HUES6 (cell line): Measurements from ENCODE around the gene NRG3.

ENCODE experiments used
- H3K27ac ChIP-seq: 2 replicates; pipeline ENCODE4 v1.7.0; 2013; ENCODE audit warnings: low read depth, mild to moderate bottlenecking, low read length, inconsistent platforms
- H3K27me3 ChIP-seq: 2 replicates; pipeline ENCODE4 v1.6.1; 2013; ENCODE audit warnings: low read length; ENCODE audit not compliant: control insufficient read depth, insufficient read depth
- H3K36me3 ChIP-seq: 2 replicates; pipeline ENCODE4 v1.6.1; 2013; ENCODE audit warnings: low read length; ENCODE audit not compliant: control insufficient read depth, insufficient read depth
- H3K4me1 ChIP-seq: 2 replicates; pipeline ENCODE4 v1.6.1; 2013; ENCODE audit warnings: low read length; ENCODE audit not compliant: control insufficient read depth, insufficient read depth
- H3K4me3 ChIP-seq: 2 replicates; pipeline ENCODE4 v1.5.1; 2013; ENCODE audit warnings: low read depth, low read length
- H3K9ac ChIP-seq: one replicate; pipeline ENCODE4 v1.6.1; 2013; ENCODE audit warnings: mild to moderate bottlenecking, low read length
- H3K9me3 ChIP-seq: 2 replicates; pipeline ENCODE4 v1.6.1; 2013; ENCODE audit warnings: low read depth, low read length; ENCODE audit not compliant: control insufficient read depth, insufficient read depth

NRG3 gene

DNA sequence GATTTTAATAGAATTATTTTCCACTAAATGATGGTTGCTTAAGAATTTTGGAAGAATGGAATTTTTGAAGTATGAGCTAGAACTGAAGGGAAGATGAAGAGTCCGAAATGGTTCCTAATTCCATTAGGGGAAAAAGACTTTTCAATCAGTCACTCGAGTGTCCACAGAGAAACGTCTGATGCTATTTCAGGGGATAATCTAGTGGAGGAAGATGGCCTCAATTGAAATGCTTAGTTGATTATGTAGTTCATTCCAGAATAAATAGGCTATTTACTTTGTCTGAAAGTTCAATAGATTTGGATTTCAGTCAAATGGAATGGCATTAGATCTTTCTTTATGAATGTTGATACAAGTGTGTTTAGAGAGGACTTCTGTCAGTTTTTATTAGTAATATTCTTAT, 365.4 kb downstream of the NRG3 start:
- H3K9ac ChIP-seq = no peak overlapping the region
- H3K4me1 ChIP-seq = peaks cover 8% of the 10 kb centered on the region; the same call in 1 of the 2 replicates
- no peaks in the 10 kb centered on the region for H3K9me3 ChIP-seq
- H3K4me3 ChIP-seq = no peak overlapping the region
- no peak overlapping the region for H3K27ac ChIP-seq
- H3K27me3 ChIP-seq = no peaks in the 10 kb centered on the region
- H3K36me3 ChIP-seq = no peaks in the 10 kb centered on the region

DNA sequence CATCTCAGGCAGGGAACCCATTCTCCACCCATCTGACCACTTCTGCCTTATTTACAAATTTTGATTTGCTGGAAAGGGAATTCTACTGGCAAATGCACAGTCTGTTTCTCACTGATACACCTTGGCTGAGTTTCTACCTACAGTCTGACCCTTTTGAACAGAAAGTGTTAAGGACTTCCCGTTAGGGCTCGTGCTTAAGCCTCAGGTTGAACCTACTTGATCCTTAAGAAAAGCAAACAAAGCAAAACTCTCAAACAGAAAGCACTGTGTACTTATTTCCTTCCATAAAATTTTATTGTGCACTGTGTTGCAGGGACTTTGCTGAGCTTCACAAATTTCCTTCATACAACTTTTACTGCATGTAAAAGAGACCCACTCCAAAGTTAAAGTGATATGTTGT, 367.8 kb downstream of the NRG3 start:
- H3K4me1 ChIP-seq = peaks cover 8% of the 10 kb centered on the region; the same call in 1 of the 2 replicates
- no peaks in the 10 kb centered on the region for H3K9me3 ChIP-seq
- H3K27me3 ChIP-seq = no peaks in the 10 kb centered on the region
- no peaks in the 10 kb centered on the region for H3K36me3 ChIP-seq
- no peak overlapping the region for H3K27ac ChIP-seq
- H3K4me3 ChIP-seq = no peak overlapping the region
- no peak overlapping the region for H3K9ac ChIP-seq

GRCh38 chr10:82245157-82245556, 370.2 kb downstream of the NRG3 start:
- no peaks in the 10 kb centered on the region for H3K36me3 ChIP-seq
- H3K9me3 ChIP-seq = no peaks in the 10 kb centered on the region
- no peak overlapping the region for H3K9ac ChIP-seq
- H3K4me3 ChIP-seq = no peak overlapping the region
- H3K27me3 ChIP-seq = no peaks in the 10 kb centered on the region
- no peak overlapping the region for H3K27ac ChIP-seq
- peaks cover 8% of the 10 kb centered on the region; the same call in 1 of the 2 replicates for H3K4me1 ChIP-seq

- Histone ChIP-seq H3K36me3 (no peaks in the 10 kb centered on the region), H3K9me3 (no peaks in the 10 kb centered on the region), H3K27me3 (no peaks in the 10 kb centered on the region), H3K9ac (no peak overlapping the region), H3K4me3 (no peak overlapping the region), H3K27ac (no peak overlapping the region), H3K4me1 (peaks cover 13% of the 10 kb centered on the region)
Observed at GRCh38 chr10:82245906-82246560, 371.0 kb downstream of the NRG3 start.

DNA sequence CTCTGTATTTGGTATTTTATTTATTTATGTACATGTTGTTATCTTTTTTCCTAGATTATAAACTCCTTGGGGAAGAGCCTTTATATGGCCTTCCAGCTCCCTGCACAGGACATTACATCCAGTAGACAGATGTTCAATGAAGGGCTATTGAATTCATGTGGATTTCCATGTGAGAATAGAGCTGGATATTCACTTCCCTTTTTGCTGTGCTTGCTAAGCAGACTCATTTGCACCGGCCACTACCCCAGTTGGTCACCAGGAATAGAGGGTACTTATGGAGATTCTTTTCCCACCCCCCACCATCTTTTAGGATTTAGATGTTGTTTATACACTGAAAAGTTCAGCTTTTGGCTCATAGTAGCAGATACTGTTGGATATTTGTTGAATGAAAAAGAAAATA, 374.1 kb downstream of the NRG3 start:
- no peaks in the 10 kb centered on the region for H3K27me3 ChIP-seq

DNA sequence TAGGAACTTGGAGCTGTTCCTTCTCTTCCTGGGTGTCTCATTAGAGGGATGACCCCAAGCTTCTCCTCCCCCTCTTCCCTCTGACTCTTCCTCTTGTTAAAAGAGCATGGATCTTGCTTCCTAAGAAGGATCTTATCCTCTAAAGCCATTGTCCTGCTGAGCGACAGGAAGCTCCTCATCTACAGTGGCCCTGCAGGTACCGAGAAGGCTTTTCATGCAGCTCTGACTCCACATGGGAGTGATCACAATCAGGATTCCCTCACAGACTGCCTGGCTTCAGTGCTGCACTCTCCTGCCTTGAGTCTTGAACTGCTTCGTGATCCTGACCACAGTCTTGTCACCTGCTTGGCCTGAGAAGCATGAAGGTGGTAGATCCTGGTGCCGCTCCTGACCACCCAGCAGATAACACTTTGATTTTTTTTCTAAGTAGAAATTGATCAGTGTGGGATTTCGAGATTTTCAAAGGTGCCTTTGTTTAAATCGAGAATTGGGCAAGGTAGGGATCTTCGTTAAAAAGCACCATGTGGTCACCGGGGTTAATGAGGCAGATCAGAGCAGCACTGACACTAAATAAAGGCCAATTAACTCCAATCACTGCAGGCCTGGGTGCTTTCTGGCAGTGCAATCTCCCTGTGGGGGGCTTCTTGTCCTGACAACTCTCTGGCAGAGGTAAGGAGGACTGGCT, 376.4 kb downstream of the NRG3 start:
- Histone ChIP-seq H3K4me1 (peaks cover 10% of the 10 kb centered on the region), H3K9me3 (no peaks in the 10 kb centered on the region), H3K27ac (no peak overlapping the region), H3K4me3 (no peak overlapping the region), H3K36me3 (no peaks in the 10 kb centered on the region), H3K27me3 (no peaks in the 10 kb centered on the region), H3K9ac (peak overlapping the region; percentile 30)

More for the DNA sequence above, 374.1 kb downstream of the NRG3 start:
- Histone ChIP-seq H3K4me1 (peaks cover 14% of the 10 kb centered on the region), H3K4me3 (no peak overlapping the region), H3K27ac (no peak overlapping the region), H3K9ac (no peak overlapping the region), H3K36me3 (no peaks in the 10 kb centered on the region), H3K9me3 (no peaks in the 10 kb centered on the region)

GRCh38 chr10:82252081-82252480, 377.1 kb downstream of the NRG3 start:
- Histone ChIP-seq H3K27ac (no peak overlapping the region), H3K9ac (no peak overlapping the region), H3K9me3 (no peaks in the 10 kb centered on the region), H3K4me1 (peaks cover 10% of the 10 kb centered on the region), H3K27me3 (no peaks in the 10 kb centered on the region), H3K4me3 (no peak overlapping the region), H3K36me3 (no peaks in the 10 kb centered on the region)

GRCh38 chr10:82254237-82254636, 379.2 kb downstream of the NRG3 start:
- H3K36me3 ChIP-seq = no peaks in the 10 kb centered on the region
- H3K4me3 ChIP-seq = no peak overlapping the region
- H3K27ac ChIP-seq = no peak overlapping the region
- no peak overlapping the region for H3K9ac ChIP-seq
- peaks cover 10% of the 10 kb centered on the region for H3K4me1 ChIP-seq
- no peaks in the 10 kb centered on the region for H3K27me3 ChIP-seq
- H3K9me3 ChIP-seq = no peaks in the 10 kb centered on the region

DNA sequence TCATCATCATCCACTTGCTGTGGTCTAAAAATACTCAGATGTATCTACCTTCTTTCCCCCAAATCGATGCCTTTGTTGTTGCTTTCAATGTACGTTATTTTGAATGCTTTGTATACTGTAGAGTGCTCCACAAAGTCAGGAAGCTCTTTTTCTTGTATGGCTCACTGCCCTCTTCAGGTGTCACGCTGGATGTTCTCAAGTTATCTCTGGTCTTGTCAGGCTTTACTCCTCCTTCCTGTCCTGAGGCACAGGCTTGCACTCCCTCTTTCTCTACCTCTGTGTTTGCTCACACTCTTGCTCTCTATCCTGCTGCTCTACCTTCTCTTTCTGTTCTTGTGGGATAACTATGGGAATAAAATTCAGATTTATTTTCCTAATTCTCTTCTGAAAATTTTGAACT, 381.3 kb downstream of the NRG3 start:
- Histone ChIP-seq H3K27ac (no peak overlapping the region), H3K9ac (no peak overlapping the region), H3K36me3 (no peaks in the 10 kb centered on the region), H3K9me3 (no peaks in the 10 kb centered on the region), H3K4me1 (peaks cover 3% of the 10 kb centered on the region), H3K27me3 (no peaks in the 10 kb centered on the region), H3K4me3 (no peak overlapping the region)

- Histone ChIP-seq H3K36me3 (no peaks in the 10 kb centered on the region), H3K27me3 (no peaks in the 10 kb centered on the region), H3K4me1 (no peaks in the 10 kb centered on the region), H3K27ac (no peak overlapping the region), H3K9ac (no peak overlapping the region), H3K4me3 (no peak overlapping the region), H3K9me3 (no peaks in the 10 kb centered on the region)
Observed at GRCh38 chr10:82266438-82266837, 391.4 kb downstream of the NRG3 start.

DNA sequence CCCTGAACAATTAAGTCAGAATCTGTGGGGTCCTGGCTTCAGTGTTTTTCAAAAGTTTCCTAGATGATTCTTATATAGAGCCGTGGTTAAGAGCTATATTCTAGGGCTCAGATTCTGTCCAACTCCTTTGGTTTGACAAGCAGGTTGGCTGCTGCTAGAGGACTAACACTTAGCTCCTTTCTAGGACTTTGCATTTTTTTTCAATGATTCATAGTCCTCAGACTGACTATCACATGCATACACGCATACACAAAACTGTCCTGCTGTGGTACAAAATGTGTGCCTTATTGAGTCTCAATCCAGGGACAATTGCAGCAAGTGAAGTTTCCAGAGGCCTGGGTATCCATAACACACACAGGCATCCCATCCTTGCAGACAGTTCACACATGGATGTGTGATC, 392.0 kb downstream of the NRG3 start:
- H3K27ac ChIP-seq = no peak overlapping the region

More for the DNA sequence above, 392.0 kb downstream of the NRG3 start:
- H3K4me1 ChIP-seq = no peaks in the 10 kb centered on the region
- H3K9ac ChIP-seq = no peak overlapping the region
- no peak overlapping the region for H3K4me3 ChIP-seq
- H3K9me3 ChIP-seq = no peaks in the 10 kb centered on the region
- H3K27me3 ChIP-seq = no peaks in the 10 kb centered on the region
- H3K36me3 ChIP-seq = no peaks in the 10 kb centered on the region
